ENCODE measurements around the gene CAMK1G. TPM values are rescaled to one million over a fixed set of nuclear protein-coding genes. Genes with fewer than 3 reads are reported as not detected.
A peak's percentile ranks its signal among the peaks of the same experiment; 100 is the strongest.

The CAMK1G gene
- total and polyA plus RNA-seq, 10 of the 15 experiments (the other 5 are each of a cell fraction or from before 2014, with no cell fraction given), result 0.18 to 0.20 TPM; not detected in 8

GRCh38 chr1:209607795-209608178 lies 24.3 kb downstream of the CAMK1G start:
- Histone ChIP-seq H3K36me3 (ENCODE audit: control insufficient read depth in 2 of 2, insufficient read depth in 2 of 2, low read length in 1 of 2) (no peaks in the 10 kb centered on the region), H3K9ac (ENCODE audit: control insufficient read depth, insufficient read depth, low read length) (peak overlapping the region; percentile 13; the same call in 1 of the 2 replicates), H3K4me3 (no peak overlapping the region), H3K27ac (ENCODE audit: control insufficient read depth, insufficient read depth) (peak overlapping the region; percentile 45; the same call in 1 of the 2 replicates), H3K79me2 (ENCODE audit: control insufficient read depth, insufficient read depth, low read length) (no peaks in the 10 kb centered on the region), H3K4me1 (ENCODE audit: control insufficient read depth, insufficient read depth, low read length) (peaks cover 10% of the 10 kb centered on the region), H2AFZ (ENCODE audit: control insufficient read depth, low read depth, low read length) (peak overlapping the region; percentile 68), H3K4me2 (ENCODE audit: control insufficient read depth, insufficient read depth) (peak overlapping the region; percentile 69), H4K20me1 (ENCODE audit: control insufficient read depth, insufficient read depth) (no peaks in the 10 kb centered on the region), H3K9me3 (replicated peaks; ENCODE audit: control insufficient read depth, insufficient read depth, low read length) (no peaks in the 10 kb centered on the region), H3K27me3 (replicated peaks in 1 of 2; ENCODE audit: control insufficient read depth in 2 of 2, insufficient read depth in 2 of 2, low read length in 1 of 2) (peaks cover 0 to under 1% of the 10 kb centered on the region in 2 experiments; a peak in 1 of 4 replicates)
- DNase-seq (ENCODE audit: low read depth, low spot score), result no peak
- peak; percentile 72 for ATAC-seq
- intact Hi-C loops (cut with micrococcal nuclease; ENCODE audit: unreplicated experiment) (loop anchor here (10.0 kb wide), 1 partner anchor 137 kb away; no protein-coding TSS in a partner anchor), in situ Hi-C loops (cut with MboI) (no loop called here)
- ChIA-PET SMC1A (ENCODE audit: uncharacterized antibody, unreplicated experiment) (interaction anchor here (0.6 to 3.0 kb wide), 15 partner anchors 9 to 142 kb away, joined by 3 to 13 read pairs (median 4); no protein-coding TSS in a partner anchor), RAD21 (ENCODE audit: unreplicated experiment) (interaction anchor here (0.7 to 3.3 kb wide), 19 partner anchors 8 to 161 kb away, joined by 3 to 15 read pairs (median 5); partner anchors contain the start of genes G0S2 and LAMB3), CTCF (interaction anchor here (1.1 to 15.5 kb wide), 17 partner anchors 9 to 359 kb away, joined by 3 to 211 read pairs (median 7); partner anchors contain the start of genes CAMK1G and G0S2), POLR2A (interaction anchor here (0.6 to 2.2 kb wide), 9 partner anchors 8 to 100 kb away, joined by 3 to 16 read pairs (median 3); partner anchors contain the start of gene G0S2)
- FAIRE-seq, result peak; percentile 44
- 52% methylated on average over 8 of the region's 8 CpGs for WGBS (ENCODE audit: insufficient coverage, insufficient replicate concordance, low lambda C conversion rate, missing lambda C conversion rate)
- BruUV-seq (replicated peaks), result no TSS peak
- TF ChIP-seq IKZF2 (IDR thresholded peaks at IDR 0.05) (0 out of 4 replicates have a peak, but pooled peaks have one; percentile 0 to 33), BCL3 (IDR thresholded peaks at IDR 0.05; ENCODE audit: borderline replicate concordance, insufficient read depth, low read depth, low read length, poor library complexity, severe bottlenecking) (no peak), BACH1 (IDR thresholded peaks at IDR 0.05; ENCODE audit: borderline replicate concordance) (no peak), FOXK2 (IDR thresholded peaks at IDR 0.05) (peak; percentile 38; the same call in 1 of the 2 replicates), NKRF (conservative IDR thresholded peaks at IDR 0.05) (no peak), NR2C1 (IDR thresholded peaks at IDR 0.05) (no peak), ZNF592 (IDR thresholded peaks at IDR 0.05) (no peak), NFYB (IDR thresholded peaks at IDR 0.05; ENCODE audit: insufficient read depth, low read depth, low read length) (no peak), TCF7 (IDR thresholded peaks at IDR 0.05; ENCODE audit: borderline replicate concordance) (no peak), CTCF (IDR thresholded peaks at IDR 0.05 in 2 of 3, conservative IDR thresholded peaks at IDR 0.05 in 1 of 3; ENCODE audit: control insufficient read depth in 2 of 3, extremely low read depth in 1 of 3, insufficient read depth in 1 of 3, low read depth in 3 of 3, low read length in 3 of 3) (no peak), USF2 (IDR thresholded peaks at IDR 0.05; ENCODE audit: borderline replicate concordance, low read depth, low read length) (no peak), RB1 (IDR thresholded peaks at IDR 0.05; ENCODE audit: borderline replicate concordance) (0 out of 2 replicates have a peak, but pooled peaks have one; percentile 10)

All from GM12878 (cell line).